ENCODE measurements around the gene CRYZ.

CRYZ gene

GRCh38 chr1:74703386-74704182, 29.3 kb downstream of the CRYZ start:
- H3K9me3 ChIP-seq (ENCODE audit: control insufficient read depth, insufficient read depth, low read depth, low read length) = no peaks in the 10 kb centered on the region
- no peaks in the 10 kb centered on the region for H3K4me1 ChIP-seq (ENCODE audit: control insufficient read depth, insufficient read depth, low read length)
- peaks cover 20% of the 10 kb centered on the region for H3K36me3 ChIP-seq (ENCODE audit: control insufficient read depth, insufficient read depth, low read length)
- H3K4me3 ChIP-seq (ENCODE audit: low read depth, low read length) = no peak overlapping the region
- no peak overlapping the region for H3K27ac ChIP-seq (ENCODE audit: low read depth, low read length)
- no peak overlapping the region for H3K9ac ChIP-seq (ENCODE audit: low read length)
- no peaks in the 10 kb centered on the region for H3K27me3 ChIP-seq (ENCODE audit: control insufficient read depth, insufficient read depth, low read length)

GRCh38 chr1:74699331-74699730, 33.5 kb downstream of the CRYZ start:
- H3K4me3 ChIP-seq (ENCODE audit: low read depth, low read length) = no peak overlapping the region
- H3K36me3 ChIP-seq (ENCODE audit: control insufficient read depth, insufficient read depth, low read length) = peaks cover 6% of the 10 kb centered on the region; the same call in 1 of the 2 replicates
- H3K9ac ChIP-seq (ENCODE audit: low read length) = no peak overlapping the region
- H3K27ac ChIP-seq (ENCODE audit: low read depth, low read length) = no peak overlapping the region
- no peaks in the 10 kb centered on the region for H3K27me3 ChIP-seq (ENCODE audit: control insufficient read depth, insufficient read depth, low read length)
- no peaks in the 10 kb centered on the region for H3K4me1 ChIP-seq (ENCODE audit: control insufficient read depth, insufficient read depth, low read length)
- no peaks in the 10 kb centered on the region for H3K9me3 ChIP-seq (ENCODE audit: control insufficient read depth, insufficient read depth, low read depth, low read length)

- Histone ChIP-seq H3K27ac (ENCODE audit: low read depth, low read length) (no peak overlapping the region), H3K9me3 (ENCODE audit: control insufficient read depth, insufficient read depth, low read depth, low read length) (no peaks in the 10 kb centered on the region), H3K4me1 (ENCODE audit: control insufficient read depth, insufficient read depth, low read length) (no peaks in the 10 kb centered on the region), H3K36me3 (ENCODE audit: control insufficient read depth, insufficient read depth, low read length) (no peaks in the 10 kb centered on the region), H3K9ac (ENCODE audit: low read length) (no peak overlapping the region), H3K4me3 (ENCODE audit: low read depth, low read length) (no peak overlapping the region), H3K27me3 (ENCODE audit: control insufficient read depth, insufficient read depth, low read length) (no peaks in the 10 kb centered on the region)
Observed at GRCh38 chr1:74697832-74698231, 35.0 kb downstream of the CRYZ start.

- no peak overlapping the region for H3K4me3 ChIP-seq (ENCODE audit: low read depth, low read length)
- H3K27ac ChIP-seq (ENCODE audit: low read depth, low read length) = no peak overlapping the region
- no peaks in the 10 kb centered on the region for H3K36me3 ChIP-seq (ENCODE audit: control insufficient read depth, insufficient read depth, low read length)
- peaks cover 6% of the 10 kb centered on the region; the same call in 1 of the 2 replicates for H3K4me1 ChIP-seq (ENCODE audit: control insufficient read depth, insufficient read depth, low read length)
- no peaks in the 10 kb centered on the region for H3K9me3 ChIP-seq (ENCODE audit: control insufficient read depth, insufficient read depth, low read depth, low read length)
- H3K27me3 ChIP-seq (ENCODE audit: control insufficient read depth, insufficient read depth, low read length) = no peaks in the 10 kb centered on the region
- H3K9ac ChIP-seq (ENCODE audit: low read length) = no peak overlapping the region
Observed at GRCh38 chr1:74693473-74693872, 39.4 kb downstream of the CRYZ start.

GRCh38 chr1:74690909-74691308, 41.9 kb downstream of the CRYZ start:
- Histone ChIP-seq H3K9ac (ENCODE audit: low read length) (no peak overlapping the region), H3K27me3 (ENCODE audit: control insufficient read depth, insufficient read depth, low read length) (no peaks in the 10 kb centered on the region), H3K36me3 (ENCODE audit: control insufficient read depth, insufficient read depth, low read length) (no peaks in the 10 kb centered on the region)

GRCh38 chr1:74690364-74690696, 42.5 kb downstream of the CRYZ start:
- Histone ChIP-seq H3K4me1 (ENCODE audit: control insufficient read depth, insufficient read depth, low read length) (peaks cover 6% of the 10 kb centered on the region; the same call in 1 of the 2 replicates), H3K27ac (ENCODE audit: low read depth, low read length) (no peak overlapping the region), H3K9me3 (ENCODE audit: control insufficient read depth, insufficient read depth, low read depth, low read length) (no peaks in the 10 kb centered on the region), H3K9ac (ENCODE audit: low read length) (no peak overlapping the region), H3K4me3 (ENCODE audit: low read depth, low read length) (no peak overlapping the region), H3K27me3 (ENCODE audit: control insufficient read depth, insufficient read depth, low read length) (no peaks in the 10 kb centered on the region), H3K36me3 (ENCODE audit: control insufficient read depth, insufficient read depth, low read length) (no peaks in the 10 kb centered on the region)

More at GRCh38 chr1:74690909-74691308, 41.9 kb downstream of the CRYZ start:
- H3K4me1 ChIP-seq (ENCODE audit: control insufficient read depth, insufficient read depth, low read length) = peaks cover 6% of the 10 kb centered on the region; the same call in 1 of the 2 replicates
- H3K27ac ChIP-seq (ENCODE audit: low read depth, low read length) = no peak overlapping the region
- no peak overlapping the region for H3K4me3 ChIP-seq (ENCODE audit: low read depth, low read length)
- H3K9me3 ChIP-seq (ENCODE audit: control insufficient read depth, insufficient read depth, low read depth, low read length) = no peaks in the 10 kb centered on the region

- no peak overlapping the region for H3K4me3 ChIP-seq (ENCODE audit: low read depth, low read length)
- no peak overlapping the region for H3K9ac ChIP-seq (ENCODE audit: low read length)
- H3K9me3 ChIP-seq (ENCODE audit: control insufficient read depth, insufficient read depth, low read depth, low read length) = no peaks in the 10 kb centered on the region
- no peak overlapping the region for H3K27ac ChIP-seq (ENCODE audit: low read depth, low read length)
- peaks cover 6% of the 10 kb centered on the region; the same call in 1 of the 2 replicates for H3K4me1 ChIP-seq (ENCODE audit: control insufficient read depth, insufficient read depth, low read length)
- H3K27me3 ChIP-seq (ENCODE audit: control insufficient read depth, insufficient read depth, low read length) = no peaks in the 10 kb centered on the region
- H3K36me3 ChIP-seq (ENCODE audit: control insufficient read depth, insufficient read depth, low read length) = no peaks in the 10 kb centered on the region
Observed at GRCh38 chr1:74689621-74690363, 43.1 kb downstream of the CRYZ start.

GRCh38 chr1:74686928-74687327, 45.9 kb downstream of the CRYZ start:
- no peak overlapping the region for H3K27ac ChIP-seq (ENCODE audit: low read depth, low read length)
- peaks cover 6% of the 10 kb centered on the region; the same call in 1 of the 2 replicates for H3K4me1 ChIP-seq (ENCODE audit: control insufficient read depth, insufficient read depth, low read length)
- no peaks in the 10 kb centered on the region for H3K36me3 ChIP-seq (ENCODE audit: control insufficient read depth, insufficient read depth, low read length)
- H3K4me3 ChIP-seq (ENCODE audit: low read depth, low read length) = no peak overlapping the region
- H3K9me3 ChIP-seq (ENCODE audit: control insufficient read depth, insufficient read depth, low read depth, low read length) = no peaks in the 10 kb centered on the region
- H3K9ac ChIP-seq (ENCODE audit: low read length) = no peak overlapping the region
- no peaks in the 10 kb centered on the region for H3K27me3 ChIP-seq (ENCODE audit: control insufficient read depth, insufficient read depth, low read length)

- no peak overlapping the region for H3K4me3 ChIP-seq (ENCODE audit: low read depth, low read length)
- H3K4me1 ChIP-seq (ENCODE audit: control insufficient read depth, insufficient read depth, low read length) = no peaks in the 10 kb centered on the region
- H3K27ac ChIP-seq (ENCODE audit: low read depth, low read length) = no peak overlapping the region
- H3K36me3 ChIP-seq (ENCODE audit: control insufficient read depth, insufficient read depth, low read length) = no peaks in the 10 kb centered on the region
- no peaks in the 10 kb centered on the region for H3K9me3 ChIP-seq (ENCODE audit: control insufficient read depth, insufficient read depth, low read depth, low read length)
- no peaks in the 10 kb centered on the region for H3K27me3 ChIP-seq (ENCODE audit: control insufficient read depth, insufficient read depth, low read length)
- no peak overlapping the region for H3K9ac ChIP-seq (ENCODE audit: low read length)
Observed at GRCh38 chr1:74684301-74684700, 48.5 kb downstream of the CRYZ start.

GRCh38 chr1:74683656-74684055, 49.2 kb downstream of the CRYZ start:
- H3K27me3 ChIP-seq (ENCODE audit: control insufficient read depth, insufficient read depth, low read length) = no peaks in the 10 kb centered on the region
- H3K9me3 ChIP-seq (ENCODE audit: control insufficient read depth, insufficient read depth, low read depth, low read length) = no peaks in the 10 kb centered on the region
- no peaks in the 10 kb centered on the region for H3K36me3 ChIP-seq (ENCODE audit: control insufficient read depth, insufficient read depth, low read length)
- H3K4me3 ChIP-seq (ENCODE audit: low read depth, low read length) = no peak overlapping the region
- no peak overlapping the region for H3K9ac ChIP-seq (ENCODE audit: low read length)
- no peaks in the 10 kb centered on the region for H3K4me1 ChIP-seq (ENCODE audit: control insufficient read depth, insufficient read depth, low read length)
- H3K27ac ChIP-seq (ENCODE audit: low read depth, low read length) = no peak overlapping the region

GRCh38 chr1:74681851-74682250, 51.0 kb downstream of the CRYZ start:
- H3K9ac ChIP-seq (ENCODE audit: low read length) = no peak overlapping the region
- no peaks in the 10 kb centered on the region for H3K36me3 ChIP-seq (ENCODE audit: control insufficient read depth, insufficient read depth, low read length)
- H3K9me3 ChIP-seq (ENCODE audit: control insufficient read depth, insufficient read depth, low read depth, low read length) = no peaks in the 10 kb centered on the region
- no peaks in the 10 kb centered on the region for H3K4me1 ChIP-seq (ENCODE audit: control insufficient read depth, insufficient read depth, low read length)
- H3K27ac ChIP-seq (ENCODE audit: low read depth, low read length) = no peak overlapping the region
- no peaks in the 10 kb centered on the region for H3K27me3 ChIP-seq (ENCODE audit: control insufficient read depth, insufficient read depth, low read length)
- H3K4me3 ChIP-seq (ENCODE audit: low read depth, low read length) = no peak overlapping the region

Data from HUES6 (cell line).